HEK293 (cell line): ENCODE results near the gene VEZF1.
A peak's percentile ranks its signal among the peaks of the same experiment; 100 is the strongest.

Experiments
- CTCF ChIA-PET: fragments of 350-600 bp; formaldehyde crosslinking; extraction: SDS; loops from one replicate; lab custom pipeline; 2021; ENCODE audit warnings: antibody characterized with exemption; lab: Yijun Ruan, JAX
- POLR2A ChIA-PET: fragments of 300-600 bp; formaldehyde crosslinking; extraction: SDS; loops from one replicate; lab custom pipeline; 2020; ENCODE audit warnings: antibody characterized with exemption, inconsistent platforms; lab: Yijun Ruan, JAX
- H3K27ac ChIP-seq: fragments of 200-500 bp; sonication (Bioruptor generic); 2 replicates; pipeline ENCODE4 v1.5.1; 2014; ENCODE audit warnings: low read depth, low read length, control low read depth, inconsistent platforms; ENCODE audit errors: extremely low read depth
- H3K36me3 ChIP-seq, 2 experiments: fragments of 200-500 bp in 1 of 2; sonication (Bioruptor generic) in 1 of 2; 1 replicate in 1 of 2; 2 replicates in 1 of 2; pipeline ENCODE4 v1.5.1; 2014 to 2017; ENCODE audit warnings: inconsistent platforms in 2 of 2, low read length in 2 of 2; ENCODE audit not compliant: control insufficient read depth in 2 of 2, insufficient read depth in 1 of 2
- H3K4me1 ChIP-seq: fragments of 200-500 bp; sonication (Bioruptor generic); 2 replicates; pipeline ENCODE4 v1.5.1; 2014; ENCODE audit warnings: mild to moderate bottlenecking, low read length, inconsistent platforms; ENCODE audit not compliant: control insufficient read depth, insufficient read depth
- H3K4me3 ChIP-seq: 2 replicates; pipeline ENCODE4 v1.5.1; 2011; ENCODE audit warnings: low read depth, mild to moderate bottlenecking, control low read depth, low read length, moderate library complexity
- H3K9me3 ChIP-seq: fragments of 200-500 bp; sonication (Bioruptor generic); 2 replicates; pipeline ENCODE4 v1.5.1; 2014; ENCODE audit warnings: low read depth, low read length, inconsistent platforms; ENCODE audit not compliant: control insufficient read depth, insufficient read depth
- CTCF ChIP-seq: fragments of 450-650 bp; formaldehyde crosslinking; IDR thresholded peaks from 2 replicates; pipeline ENCODE4 v1.5.1; 2016; ENCODE audit warnings: missing biosample characterization, missing genetic modification characterization
- HOXA7 ChIP-seq: sonication (generic); formaldehyde crosslinking; IDR thresholded peaks from 2 replicates; pipeline ENCODE4 v1.8.1; 2022; ENCODE audit warnings: missing genetic modification reagents, borderline replicate concordance
- IKZF3 ChIP-seq: fragments of 450-650 bp; IDR thresholded peaks from 2 replicates; pipeline ENCODE4 v1.5.0; 2018; ENCODE audit warnings: missing biosample characterization, mild to moderate bottlenecking, missing genetic modification characterization, moderate library complexity
- KLF1 ChIP-seq: fragments of 450-650 bp; formaldehyde crosslinking; IDR thresholded peaks from 2 replicates; pipeline ENCODE4 v1.5.1; 2016; ENCODE audit warnings: missing biosample characterization, missing genetic modification characterization
- KLF8 ChIP-seq: fragments of 450-650 bp; formaldehyde crosslinking; IDR thresholded peaks from 2 replicates; pipeline ENCODE4 v1.5.1; 2016; ENCODE audit warnings: missing biosample characterization, missing genetic modification characterization
- KLF9 ChIP-seq: fragments of 450-650 bp; formaldehyde crosslinking; IDR thresholded peaks from 2 replicates; pipeline ENCODE4 v1.5.1; 2016; ENCODE audit warnings: missing biosample characterization, missing genetic modification characterization, low read depth
- OVOL3 ChIP-seq: fragments of 450-650 bp; formaldehyde crosslinking; IDR thresholded peaks from 2 replicates; pipeline ENCODE4 v1.5.1; 2016; ENCODE audit warnings: missing biosample characterization, missing genetic modification characterization
- PATZ1 ChIP-seq: fragments of 450-650 bp; formaldehyde crosslinking; IDR thresholded peaks from 2 replicates; pipeline ENCODE4 v1.5.1; 2016; ENCODE audit warnings: missing biosample characterization, missing genetic modification characterization
- PRDM1 ChIP-seq: fragments of 450-650 bp; formaldehyde crosslinking; IDR thresholded peaks from 2 replicates; pipeline ENCODE4; 2016; ENCODE audit warnings: missing biosample characterization, missing genetic modification characterization
- PRDM10 ChIP-seq: fragments of 450-650 bp; formaldehyde crosslinking; IDR thresholded peaks from 2 replicates; pipeline ENCODE4 v1.5.1; 2016; ENCODE audit warnings: missing biosample characterization, missing genetic modification characterization
- REST ChIP-seq: fragments of 450-650 bp; formaldehyde crosslinking; IDR thresholded peaks from 2 replicates; pipeline ENCODE4 v1.5.1; 2016; ENCODE audit warnings: missing biosample characterization, missing genetic modification characterization
- SP2 ChIP-seq: fragments of 450-650 bp; formaldehyde crosslinking; IDR thresholded peaks from 2 replicates; pipeline ENCODE4 v1.5.1; 2016; ENCODE audit warnings: missing biosample characterization, missing genetic modification characterization
- ZBTB17 ChIP-seq: fragments of 450-650 bp; formaldehyde crosslinking; IDR thresholded peaks from 2 replicates; pipeline ENCODE4 v1.5.1; 2016; ENCODE audit warnings: missing biosample characterization, missing genetic modification characterization
- ZNF121 ChIP-seq: fragments of 450-650 bp; formaldehyde crosslinking; IDR thresholded peaks from 2 replicates; pipeline ENCODE4 v1.5.1; 2016; ENCODE audit warnings: missing biosample characterization, missing genetic modification characterization
- ZNF133 ChIP-seq: fragments of 450-650 bp; formaldehyde crosslinking; IDR thresholded peaks from 2 replicates; pipeline ENCODE4 v1.5.1; 2016; ENCODE audit warnings: missing biosample characterization, missing genetic modification characterization
- ZNF24 ChIP-seq: fragments of 450-650 bp; formaldehyde crosslinking; IDR thresholded peaks from 2 replicates; pipeline ENCODE4 v1.5.1; 2016; ENCODE audit warnings: missing biosample characterization, missing genetic modification characterization
- ZNF26 ChIP-seq: fragments of 450-650 bp; formaldehyde crosslinking; IDR thresholded peaks from 2 replicates; pipeline ENCODE4 v1.5.1; 2016; ENCODE audit warnings: missing biosample characterization, missing genetic modification characterization
- ZNF404 ChIP-seq: fragments of 450-650 bp; formaldehyde crosslinking; IDR thresholded peaks from 2 replicates; pipeline ENCODE4 v1.5.1; 2017; ENCODE audit warnings: missing biosample characterization, missing genetic modification characterization
- ZNF501 ChIP-seq: fragments of 450-650 bp; formaldehyde crosslinking; IDR thresholded peaks from 2 replicates; pipeline ENCODE4 v1.5.1; 2016; ENCODE audit warnings: missing biosample characterization, missing genetic modification characterization
- ZNF514 ChIP-seq: fragments of 450-650 bp; formaldehyde crosslinking; IDR thresholded peaks from 2 replicates; pipeline ENCODE4 v1.5.1; 2016; ENCODE audit warnings: missing biosample characterization, missing genetic modification characterization
- ZNF623 ChIP-seq: fragments of 450-650 bp; formaldehyde crosslinking; IDR thresholded peaks from 2 replicates; pipeline ENCODE4 v1.5.1; 2016; ENCODE audit warnings: missing biosample characterization, missing genetic modification characterization
- ZNF843 ChIP-seq: fragments of 450-650 bp; formaldehyde crosslinking; IDR thresholded peaks from 2 replicates; pipeline ENCODE4 v1.5.1; 2016; ENCODE audit warnings: missing biosample characterization, missing genetic modification characterization

Gene VEZF1

GRCh38 chr17:57957120-57957850, 30.8 kb downstream of the VEZF1 start (continued):
- TF ChIP-seq REST (tag by site-specific recombination): no peak
- no peak for TF ChIP-seq ZNF24 (tag by site-specific recombination)
- TF ChIP-seq ZNF133: no peak
- TF ChIP-seq, all 188 proteins: peak for 4

- CTCF ChIA-PET: interaction anchor here (0.6 to 2.4 kb wide), 19 partner anchors 9 to 160 kb away, joined by 3 to 9 read pairs (median 3); no protein-coding TSS in a partner anchor
- Histone ChIP-seq H3K9me3 (no peaks in the 10 kb centered on the region), H3K36me3 (no peaks in the 10 kb centered on the region), H3K4me1 (peaks cover 35% of the 10 kb centered on the region), H3K4me3 (no peak overlapping the region), H3K27ac (peak overlapping the region; percentile 84)
- POLR2A ChIA-PET: interaction anchor here (0.7 to 3.3 kb wide), 14 partner anchors 9 to 86 kb away, joined by 3 to 22 read pairs (median 6); partner anchors contain the start of gene SRSF1
- no peak for TF ChIP-seq ZNF404 (tag by site-specific recombination)
- TF ChIP-seq OVOL3: no peak
- peak; percentile 64; the same call in 1 of the 2 replicates for TF ChIP-seq IKZF3 (tag by site-specific recombination)
- TF ChIP-seq ZNF514 (tag by site-specific recombination): no peak
- peak; percentile 16; the same call in 1 of the 2 replicates for TF ChIP-seq SP2 (tag by site-specific recombination)
- peak; percentile 83 for TF ChIP-seq PRDM10 (tag by site-specific recombination)
- TF ChIP-seq CTCF: no peak
- TF ChIP-seq ZNF843: no peak
- TF ChIP-seq ZNF501 (tag by site-specific recombination): 0 out of 2 replicates have a peak, but pooled peaks have one; percentile 45
- TF ChIP-seq KLF1 (tag by site-specific recombination): peak; percentile 84
- TF ChIP-seq HOXA7 (CRISPR knock-in tag): no peak
- peak; percentile 59 for TF ChIP-seq KLF8 (tag by site-specific recombination)
- TF ChIP-seq KLF9 (tag by site-specific recombination): peak; percentile 52
- no peak for TF ChIP-seq PRDM1 (tag by site-specific recombination)
- TF ChIP-seq ZNF623 (tag by site-specific recombination): no peak
- TF ChIP-seq PATZ1 (tag by site-specific recombination): peak; percentile 64
- peak; percentile 51; the same call in 1 of the 2 replicates for TF ChIP-seq ZNF121 (tag by site-specific recombination)
- peak; percentile 66 for TF ChIP-seq ZBTB17
- no peak for TF ChIP-seq ZNF26 (tag by site-specific recombination)
Observed at GRCh38 chr17:57956291-57957119, 31.5 kb downstream of the VEZF1 start.
